Stimulated activated CD8-positive, alpha-beta memory T cell treated with anti-CD3 and anti-CD28 coated beads, Interleukin-7, amount 100 ng/mL, for 1 hour (primary cell): Measurements from ENCODE around the gene ZIC2.

Experiments
- DNase-seq, 2 donors: peaks; one replicate each; pipeline ENCODE4 v3.0.0-alpha.2; 2020; ENCODE audit warnings: low read depth in 2 of 2

The ZIC2 gene

DNA sequence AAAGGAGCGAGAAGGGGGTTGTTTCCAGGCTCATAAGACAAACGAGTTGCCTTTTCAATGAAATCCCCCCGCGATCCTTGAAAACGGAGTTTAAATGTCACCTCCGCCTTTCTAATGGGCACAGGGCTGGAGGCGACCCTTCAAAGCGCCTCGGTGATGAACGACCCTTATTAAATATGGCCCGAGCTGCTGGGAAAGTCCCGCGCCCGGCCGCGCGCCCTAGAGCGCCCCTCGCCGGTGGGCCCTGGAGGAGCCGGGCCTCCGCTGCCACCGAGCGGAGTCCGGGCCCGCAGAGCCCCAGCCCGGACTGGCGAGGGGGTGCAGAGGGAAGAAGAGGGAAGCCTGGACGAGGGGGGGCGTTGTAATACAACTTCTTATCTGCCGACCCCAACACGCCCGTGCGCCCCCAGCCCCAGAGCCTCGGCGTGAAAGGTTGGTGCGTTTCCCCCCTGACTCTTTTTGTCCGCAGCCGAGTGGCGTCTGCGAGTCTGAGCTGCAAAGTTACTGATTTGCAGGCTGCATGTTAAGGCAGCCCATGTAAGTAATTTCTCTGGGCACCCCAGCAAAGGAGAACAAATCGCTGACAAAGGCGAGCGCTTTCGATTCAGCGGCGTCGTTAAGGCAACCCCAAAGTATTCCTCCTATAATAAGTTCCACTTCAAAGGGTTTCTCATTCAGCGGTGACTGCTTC, 21.9 kb upstream of the ZIC2 start:
- DNase-seq, result no peak

DNA sequence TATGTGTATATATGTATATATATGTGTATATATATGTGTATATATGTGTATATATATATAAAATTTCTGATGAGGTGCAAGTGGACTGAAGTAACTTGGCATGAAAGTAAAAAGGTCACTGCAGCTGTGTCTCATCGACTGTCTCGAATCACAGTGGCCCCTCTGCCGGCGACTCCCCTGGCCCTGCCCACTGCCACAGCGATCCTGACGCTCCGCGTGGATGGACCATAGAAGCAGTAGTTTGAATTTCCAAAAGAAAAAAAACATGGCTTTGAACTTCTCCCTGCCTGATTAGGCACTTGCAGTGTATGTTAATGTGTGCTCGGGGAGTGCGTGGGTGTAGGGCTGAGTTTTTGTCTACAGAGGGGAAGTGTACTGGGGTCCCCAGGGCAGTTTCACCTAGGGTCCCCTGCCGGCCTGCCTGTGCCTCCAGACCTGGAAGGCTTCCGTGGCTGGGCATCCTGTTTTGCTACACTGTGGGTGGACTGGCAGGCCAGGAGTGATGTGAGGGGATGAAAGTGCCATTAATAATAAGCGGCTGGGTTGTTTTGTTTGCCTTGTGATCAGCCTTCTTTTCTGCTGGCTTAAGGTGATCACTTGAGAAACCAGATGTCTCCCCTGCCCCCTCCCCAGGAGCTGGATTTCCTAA, 20.8 kb upstream of the ZIC2 start:
- no peak for DNase-seq

DNA sequence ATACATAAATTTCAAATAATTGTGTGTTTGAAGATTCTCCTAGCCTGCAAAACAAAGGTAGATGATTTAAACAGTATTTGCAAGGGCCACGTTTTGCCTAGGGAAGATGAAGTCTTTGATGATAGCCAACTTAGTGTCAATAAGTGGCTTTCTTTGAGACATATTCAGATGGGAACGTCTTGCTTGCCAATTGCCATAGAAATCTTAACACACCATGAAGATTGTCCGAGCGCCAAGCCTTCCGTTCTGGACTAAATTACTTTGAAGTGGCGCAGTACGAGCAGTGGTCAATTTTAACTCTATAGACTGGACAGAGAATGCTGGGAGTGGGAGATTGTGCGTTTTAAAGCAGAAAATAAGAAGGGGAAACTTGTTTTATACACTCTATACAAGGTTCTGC, 19.9 kb upstream of the ZIC2 start:
- DNase-seq, result no peak

DNA sequence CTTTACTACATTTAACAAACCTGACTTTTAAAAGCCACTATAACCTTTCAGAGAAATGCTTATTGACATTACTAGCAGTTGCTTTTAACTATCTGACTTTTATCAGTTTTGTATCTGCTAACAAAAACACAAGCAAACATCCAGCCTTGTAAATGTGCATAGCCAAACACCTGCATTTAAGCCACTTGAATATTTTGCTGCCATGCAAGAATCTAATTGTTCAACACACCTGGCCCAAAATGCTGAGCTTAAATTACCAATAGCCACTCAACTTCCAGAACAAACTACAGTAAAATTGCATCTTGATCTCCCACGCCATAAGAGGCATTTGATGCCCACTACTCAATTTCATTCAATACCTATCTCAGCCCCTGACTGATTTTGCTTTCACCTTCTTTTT, 19.3 kb upstream of the ZIC2 start:
- DNase-seq, result no peak

DNA sequence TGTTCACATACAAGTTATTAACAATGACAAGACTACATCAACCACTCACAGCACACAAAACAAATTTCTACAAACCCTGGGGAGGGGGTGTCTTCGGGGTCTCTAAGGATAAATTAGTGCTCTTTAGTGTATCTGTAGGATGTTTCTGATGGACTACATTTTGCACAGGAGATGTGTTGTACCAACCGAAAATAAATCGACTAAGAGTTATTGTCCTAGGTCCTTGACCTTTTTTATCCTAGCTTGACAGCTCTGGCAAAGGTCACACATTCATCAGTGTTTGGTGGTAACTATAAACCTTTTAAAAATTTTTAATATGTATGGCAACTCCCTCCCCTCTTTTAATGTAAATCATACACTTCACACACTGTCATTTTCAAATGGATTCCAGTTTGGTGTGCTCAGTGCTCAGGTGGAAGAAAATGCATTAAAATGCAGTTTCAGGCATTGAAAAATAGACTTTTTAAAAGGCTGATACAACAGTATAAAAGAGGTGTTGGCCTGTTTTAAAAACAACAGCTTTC, 17.7 kb upstream of the ZIC2 start:
- DNase-seq, result no peak

DNA sequence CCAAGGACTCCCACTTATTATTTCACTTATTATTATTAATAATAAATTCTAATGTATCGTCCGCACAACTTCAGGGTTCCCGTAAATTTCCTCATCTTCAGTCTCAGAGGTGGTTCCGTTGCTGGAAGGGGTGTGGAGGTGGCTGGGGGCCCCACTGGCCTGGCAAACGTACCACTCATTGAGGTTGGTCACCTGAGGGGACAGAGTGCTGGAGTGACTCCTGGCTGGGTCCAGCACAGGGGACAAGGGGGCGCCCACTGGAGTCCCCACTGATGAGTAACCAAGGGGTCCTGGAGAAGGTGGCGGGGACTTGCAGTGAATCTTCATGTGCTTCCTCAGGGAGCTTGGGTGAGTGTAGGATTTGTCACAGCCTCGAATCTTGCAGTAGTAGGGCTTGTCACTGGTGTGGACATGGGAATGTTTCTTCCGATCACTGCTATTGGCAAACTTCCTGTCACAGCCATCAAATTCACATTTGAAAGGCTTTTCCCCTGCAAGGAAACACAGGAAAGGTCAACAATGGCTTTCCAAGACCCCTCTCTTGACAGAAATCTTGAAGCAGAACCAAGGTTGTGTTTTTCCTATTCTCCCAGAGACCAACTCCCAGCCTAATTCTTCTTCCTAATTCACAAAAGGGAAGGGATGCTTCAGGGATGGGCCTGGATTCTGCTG, 16.1 kb upstream of the ZIC2 start:
- no peak for DNase-seq

DNA sequence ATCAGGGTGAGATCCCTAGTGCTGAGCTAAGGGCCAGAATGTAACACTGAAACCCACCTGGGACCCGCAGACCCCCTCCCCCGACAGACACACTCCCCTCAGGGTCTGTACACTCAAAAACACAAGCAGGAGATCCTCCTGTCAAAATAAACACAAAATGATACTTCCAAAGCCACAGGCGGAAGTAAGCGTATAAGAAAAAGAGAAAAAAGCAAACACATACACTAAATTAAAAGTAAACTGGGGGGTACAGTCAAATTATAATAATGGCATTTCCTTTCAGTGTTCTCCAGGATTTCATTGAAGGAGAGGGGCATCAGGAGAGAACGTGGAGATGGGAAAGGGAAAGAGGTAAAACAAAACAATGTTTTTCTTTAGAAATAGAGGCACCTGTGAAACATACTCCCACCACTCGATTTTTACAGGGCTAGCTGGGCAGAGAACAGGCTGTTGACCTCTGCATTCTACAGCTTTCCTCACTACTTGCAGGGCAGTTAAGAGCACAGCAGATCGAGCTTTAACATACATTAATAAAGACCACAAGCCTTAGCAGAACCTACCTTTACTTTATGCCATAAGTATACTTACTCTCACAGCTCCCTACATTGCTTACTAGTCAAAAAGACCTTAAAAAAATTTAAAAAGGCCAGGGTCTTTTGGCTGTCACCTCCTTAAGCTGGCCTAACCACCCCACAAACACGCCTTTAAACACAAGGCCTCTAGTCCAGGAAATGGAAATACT, 15.3 kb upstream of the ZIC2 start:
- DNase-seq, result no peak

DNA sequence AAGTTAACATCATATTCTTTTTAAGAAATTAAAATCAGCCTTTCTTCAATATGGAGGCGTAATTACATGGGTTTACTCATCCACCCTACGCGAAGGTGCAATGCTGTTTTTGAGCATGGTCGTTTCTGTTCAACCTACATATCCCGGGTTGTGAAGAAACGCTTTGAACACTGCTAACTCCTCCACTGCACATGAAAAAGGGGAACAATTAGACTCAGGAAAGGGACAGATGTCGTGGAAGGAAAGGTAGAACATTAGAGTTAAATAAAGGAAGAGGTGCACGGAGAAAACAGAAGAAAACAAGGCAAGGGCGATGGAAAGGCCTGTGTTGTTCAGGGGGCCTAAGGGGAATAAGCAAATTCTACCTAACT, 14.1 kb upstream of the ZIC2 start:
- no peak for DNase-seq

DNA sequence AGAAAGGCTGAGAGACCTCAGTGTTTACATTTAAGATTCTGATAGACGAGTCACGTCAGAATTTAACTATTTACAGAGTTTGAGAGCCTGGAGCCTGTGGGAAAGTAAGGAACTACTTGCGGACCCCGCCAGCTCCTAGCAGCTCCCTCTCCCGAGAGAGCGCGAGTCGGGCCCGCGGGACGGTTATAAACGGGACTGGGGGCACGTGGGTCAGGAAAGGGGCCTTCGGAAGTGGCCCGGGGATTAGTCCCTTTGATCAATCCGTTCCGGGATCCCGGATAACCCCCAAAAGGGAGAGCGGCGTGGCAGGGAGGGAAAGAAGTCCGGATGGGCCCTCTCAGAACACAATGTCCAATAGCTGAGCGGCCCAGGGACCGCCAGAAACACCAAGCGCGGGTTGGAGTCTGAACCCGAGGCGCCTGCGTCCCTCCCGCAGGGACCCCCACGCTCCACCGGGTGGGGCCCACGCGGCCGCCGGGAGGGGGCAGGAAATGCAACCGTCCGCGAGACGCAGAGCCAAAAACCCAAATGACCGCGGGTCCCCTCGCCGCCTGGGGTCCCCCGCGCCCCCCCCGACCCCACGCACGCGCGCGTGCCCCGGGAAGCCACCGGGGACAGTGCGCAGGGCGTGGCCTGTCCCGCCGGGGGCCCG, 13.6 kb upstream of the ZIC2 start:
- no peak for DNase-seq

DNA sequence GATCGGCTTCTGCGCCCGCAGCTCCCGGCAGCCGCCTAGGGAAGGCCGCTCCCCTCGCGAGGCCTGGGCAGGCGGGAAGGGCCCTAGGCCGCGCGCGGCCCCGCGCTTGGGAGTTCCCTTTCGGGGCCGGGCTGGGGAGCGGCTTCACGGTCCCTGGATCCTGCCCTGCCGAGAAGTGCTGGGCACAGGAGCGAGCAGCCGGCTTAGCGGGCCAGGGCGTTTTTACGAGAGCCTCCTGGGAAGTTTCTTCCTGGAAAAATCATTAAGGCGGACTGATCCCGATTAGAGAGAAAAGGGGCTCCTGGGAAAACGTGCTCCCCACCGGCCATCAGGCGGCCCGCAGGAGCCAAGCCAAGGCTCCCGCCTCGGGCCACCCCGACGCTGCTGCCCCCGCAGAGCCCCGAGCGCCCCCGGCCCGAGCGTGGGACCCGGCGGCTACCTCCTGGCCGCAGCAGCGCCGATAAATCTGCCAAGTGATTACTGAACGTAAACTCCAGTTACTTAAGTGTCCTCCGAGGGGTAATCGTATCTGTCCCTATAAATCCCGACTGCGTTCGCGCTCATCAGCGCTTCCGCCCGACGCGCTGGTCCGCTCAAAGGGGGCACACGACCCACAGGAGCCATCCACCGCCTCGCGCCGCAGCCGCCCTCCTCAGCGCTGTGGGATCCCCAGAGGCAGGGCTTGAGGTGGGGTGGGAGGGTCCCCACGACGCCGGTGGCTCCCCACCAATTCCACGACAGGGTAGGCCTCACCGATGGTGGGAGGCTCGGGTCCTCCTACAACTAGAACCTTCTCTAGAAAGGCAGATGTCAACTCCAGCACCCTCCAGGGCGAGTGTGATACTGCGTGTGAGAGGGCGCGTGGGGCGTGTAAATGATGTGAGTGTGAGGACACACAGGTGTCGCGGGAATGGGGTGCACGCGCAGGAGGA, 12.8 kb upstream of the ZIC2 start:
- no peak for DNase-seq

DNA sequence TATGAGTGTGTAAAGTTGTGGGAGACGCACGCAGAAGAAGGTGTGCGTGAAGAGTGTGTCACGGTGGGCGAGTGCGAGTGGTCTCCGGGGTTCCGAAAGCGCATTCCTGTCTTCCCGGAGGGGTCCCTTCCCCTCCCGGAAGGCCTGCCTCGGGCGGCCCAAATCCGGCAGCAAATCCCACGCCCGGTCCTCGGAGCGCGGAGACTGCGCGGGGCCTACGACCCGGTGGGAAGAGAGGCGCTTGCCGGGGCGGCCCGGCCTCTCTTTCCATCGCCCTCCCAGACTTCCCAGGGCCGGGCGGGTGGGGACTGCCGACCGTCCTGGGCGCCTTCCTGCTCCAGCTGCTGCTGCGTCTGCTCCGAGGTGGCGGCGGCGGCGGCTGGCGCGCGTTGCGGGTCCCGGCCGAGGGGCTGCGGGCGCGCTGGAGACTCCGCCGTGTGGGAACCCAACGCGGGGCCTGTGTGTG, 12.1 kb upstream of the ZIC2 start:
- DNase-seq, result no peak

DNA sequence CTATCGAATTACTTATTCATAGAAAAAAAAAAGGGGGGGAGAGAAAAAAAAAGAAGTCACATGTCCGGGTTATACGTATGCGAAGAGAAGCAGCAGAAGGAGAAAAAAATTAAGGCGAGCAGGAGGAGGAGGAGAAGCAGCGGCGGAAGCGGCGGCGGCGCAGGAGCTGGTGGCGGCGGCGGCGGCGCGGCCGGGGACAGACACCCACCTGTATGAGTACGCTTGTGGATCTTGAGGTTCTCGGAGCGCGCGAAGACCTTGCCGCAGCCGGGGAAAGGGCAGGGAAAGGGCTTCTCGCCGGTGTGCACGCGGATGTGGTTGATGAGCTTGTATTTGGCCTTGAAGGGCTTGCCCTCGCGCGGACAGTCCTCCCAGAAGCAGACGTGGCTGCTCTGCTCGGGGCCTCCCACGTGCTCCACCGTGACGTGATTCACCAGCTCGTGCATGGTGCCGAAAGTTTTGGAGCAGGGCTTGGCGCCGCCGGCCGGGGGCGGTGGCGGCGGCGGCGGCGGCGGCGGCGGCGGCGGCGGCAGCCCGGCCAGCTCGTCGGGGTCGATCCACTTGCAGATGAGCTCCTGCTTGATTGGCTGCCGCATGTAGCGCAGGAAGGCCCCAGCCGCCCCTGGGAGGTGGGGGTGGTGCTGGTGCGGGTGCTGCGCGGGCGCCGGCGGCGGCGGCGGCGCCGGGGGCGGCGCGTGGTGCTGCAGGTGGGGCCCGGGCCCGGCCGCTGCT, 11.5 kb upstream of the ZIC2 start:
- DNase-seq, result no peak

DNA sequence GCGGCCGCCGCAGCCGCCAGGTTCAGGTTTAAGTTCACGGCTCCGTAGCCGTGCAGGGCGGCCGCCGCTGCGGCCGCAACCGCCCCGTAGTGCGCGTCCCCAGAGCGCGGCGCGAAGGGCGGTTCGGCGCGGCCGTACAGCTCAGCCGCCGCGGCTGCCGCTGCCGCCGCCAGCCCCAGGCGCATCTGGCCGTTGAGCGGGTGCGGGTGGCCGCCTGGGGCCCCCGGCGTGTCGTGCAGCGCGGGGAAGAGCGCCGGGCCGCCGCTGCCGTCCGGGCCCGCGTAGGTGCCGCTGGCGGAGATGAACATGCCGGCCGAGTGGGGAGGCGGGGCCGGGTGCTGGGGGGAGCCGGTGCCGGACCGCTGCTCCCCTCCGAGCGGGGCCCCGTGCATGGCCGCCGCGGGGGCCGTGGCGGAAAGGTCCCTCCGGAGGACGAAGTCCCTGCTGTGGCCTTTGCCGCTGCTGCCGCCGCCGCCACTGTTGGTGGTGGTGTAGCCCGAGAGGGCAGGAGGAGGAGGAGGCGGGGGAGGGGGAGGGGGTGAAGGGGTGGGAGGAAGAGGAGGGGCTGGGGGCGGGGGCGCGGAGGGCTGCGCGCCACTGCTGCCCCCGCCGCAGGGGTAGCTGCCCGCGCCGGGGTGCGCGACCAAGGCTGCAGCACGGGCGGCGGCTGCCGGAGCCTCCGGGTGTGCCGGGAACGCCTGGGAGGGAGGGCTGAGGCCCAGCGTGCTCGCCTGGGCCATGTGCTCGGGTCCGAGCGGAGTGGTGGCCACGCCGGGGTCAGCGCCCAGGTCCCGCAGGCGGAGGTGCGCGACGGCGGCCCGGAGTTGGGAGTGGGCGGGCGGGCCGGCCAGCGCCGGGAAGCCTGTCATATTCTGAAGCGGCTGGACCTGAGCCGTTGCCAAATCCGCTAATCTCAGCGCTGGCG, 10.7 kb upstream of the ZIC2 start:
- DNase-seq, result no peak

DNA sequence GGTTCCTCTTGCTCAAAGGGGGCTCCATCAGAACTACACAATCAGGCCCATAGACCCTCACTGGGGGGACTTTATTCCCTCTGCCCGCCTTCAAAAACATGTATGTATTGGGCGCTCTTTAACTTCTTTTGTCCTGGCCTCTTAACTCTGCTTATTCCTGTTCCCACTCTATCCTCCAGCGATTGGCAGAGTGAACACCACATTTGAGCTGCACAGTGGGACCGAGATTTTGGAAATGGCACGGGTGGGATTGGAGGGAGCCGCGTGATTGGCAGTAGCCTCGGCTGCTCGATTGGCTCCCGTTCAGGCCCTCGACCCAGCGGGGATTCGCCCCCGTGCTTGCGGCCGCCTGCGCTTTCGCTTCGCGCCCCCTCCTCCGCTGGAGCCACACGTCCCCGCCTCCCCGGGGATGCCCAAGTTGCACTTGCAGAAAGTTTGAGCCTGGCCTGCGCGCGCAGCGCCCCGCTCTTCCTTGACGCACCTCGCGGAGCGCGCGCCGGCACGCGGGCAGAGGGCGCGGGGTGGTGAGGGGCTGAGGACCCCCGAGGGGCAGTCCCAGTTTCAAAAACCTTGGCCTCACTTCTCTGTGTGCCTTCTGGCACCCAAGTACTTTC, 9.9 kb upstream of the ZIC2 start, which contains the start of gene ZIC5:
TSS of gene ZIC5 (minus strand) at position 192 of the 614 bp plus-strand sequence. CDS start at position 28, 164 bp downstream.
- DNase-seq, result no peak

DNA sequence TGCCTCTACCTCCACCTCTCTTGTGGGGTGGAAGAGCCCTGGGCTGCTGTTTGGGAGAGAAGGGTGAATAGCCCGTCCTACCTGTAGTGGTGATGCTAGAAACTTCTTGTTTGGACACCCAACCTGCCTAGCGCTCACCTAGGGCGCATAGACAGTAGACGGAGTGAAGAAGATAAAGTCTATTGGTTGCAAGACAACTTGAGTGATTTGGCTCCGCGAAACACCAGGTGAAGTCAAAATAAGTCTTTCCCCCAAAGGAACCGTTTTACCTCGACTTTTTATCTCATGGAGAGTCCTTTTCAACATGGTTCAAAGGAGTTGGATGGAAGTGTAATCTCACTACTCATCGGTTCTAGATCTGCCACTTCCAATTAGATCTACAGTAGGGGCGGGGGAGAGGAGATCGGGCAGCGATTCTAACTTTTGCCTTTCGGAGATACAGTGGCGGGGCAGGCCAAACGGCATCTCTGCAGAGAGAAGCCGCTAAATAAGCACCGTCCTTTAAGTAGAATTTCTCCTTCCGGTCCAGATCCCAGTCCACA, 9.3 kb upstream of the ZIC2 start:
- DNase-seq, result no peak

DNA sequence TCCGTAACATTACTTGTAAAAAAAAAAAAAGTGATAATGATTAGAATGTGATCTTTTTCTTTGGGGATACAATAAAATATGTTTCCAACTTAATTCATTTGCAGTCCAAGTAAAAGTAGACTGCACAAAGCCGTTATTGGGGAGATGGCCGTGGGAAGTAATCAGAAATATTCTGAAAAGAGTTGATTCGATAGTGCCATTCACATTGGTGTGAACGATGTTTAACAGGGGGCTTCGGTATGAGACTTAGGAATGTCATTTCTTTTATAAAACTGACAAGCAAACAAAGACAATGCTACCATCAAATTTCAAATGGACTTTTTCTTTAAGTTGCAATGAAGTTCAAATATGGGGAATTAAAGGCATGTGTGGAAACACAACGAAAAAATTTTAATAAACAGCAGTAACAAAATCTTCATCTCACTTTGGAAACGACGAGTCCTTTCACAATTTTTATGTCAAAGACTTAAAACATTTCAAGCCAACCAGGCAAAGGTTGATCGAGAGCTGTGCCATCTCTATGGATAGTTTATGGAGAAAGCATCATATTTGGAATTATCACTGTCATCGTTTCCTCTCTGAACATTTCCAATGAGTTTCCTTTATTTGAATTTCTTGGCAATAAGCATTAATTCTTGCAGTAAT, 8.3 kb upstream of the ZIC2 start:
- DNase-seq, result no peak

DNA sequence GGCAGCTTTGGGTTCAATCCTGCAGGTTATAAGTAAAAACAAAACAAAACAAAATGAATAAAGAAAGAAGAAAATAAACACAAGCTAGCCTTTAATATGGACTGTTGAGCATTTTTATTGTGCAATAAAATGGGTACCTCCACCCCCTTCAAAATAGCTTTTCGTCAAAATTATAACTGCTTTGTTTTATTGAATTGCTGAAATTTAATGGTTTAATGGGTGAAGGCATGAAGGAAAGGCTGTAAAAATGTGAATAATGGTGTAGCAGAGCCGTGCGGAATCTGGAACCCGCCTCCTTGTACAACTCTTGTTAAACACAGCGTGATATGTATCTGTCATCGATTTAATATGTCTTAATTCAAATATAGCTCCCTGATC, 7.8 kb upstream of the ZIC2 start:
- DNase-seq, result no peak
